HG03571 (cell line): ENCODE results near the gene CD55.
A peak's percentile ranks its signal among the peaks of the same experiment; 100 is the strongest.

ENCODE experiments used
- ATAC-seq: cut with Tn5 transposase; IDR thresholded peaks from one replicate; pipeline ENCODE4 v1.9.1; 2021; ENCODE audit not compliant: unreplicated experiment

Gene CD55, protein sequence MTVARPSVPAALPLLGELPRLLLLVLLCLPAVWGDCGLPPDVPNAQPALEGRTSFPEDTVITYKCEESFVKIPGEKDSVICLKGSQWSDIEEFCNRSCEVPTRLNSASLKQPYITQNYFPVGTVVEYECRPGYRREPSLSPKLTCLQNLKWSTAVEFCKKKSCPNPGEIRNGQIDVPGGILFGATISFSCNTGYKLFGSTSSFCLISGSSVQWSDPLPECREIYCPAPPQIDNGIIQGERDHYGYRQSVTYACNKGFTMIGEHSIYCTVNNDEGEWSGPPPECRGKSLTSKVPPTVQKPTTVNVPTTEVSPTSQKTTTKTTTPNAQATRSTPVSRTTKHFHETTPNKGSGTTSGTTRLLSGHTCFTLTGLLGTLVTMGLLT

DNA sequence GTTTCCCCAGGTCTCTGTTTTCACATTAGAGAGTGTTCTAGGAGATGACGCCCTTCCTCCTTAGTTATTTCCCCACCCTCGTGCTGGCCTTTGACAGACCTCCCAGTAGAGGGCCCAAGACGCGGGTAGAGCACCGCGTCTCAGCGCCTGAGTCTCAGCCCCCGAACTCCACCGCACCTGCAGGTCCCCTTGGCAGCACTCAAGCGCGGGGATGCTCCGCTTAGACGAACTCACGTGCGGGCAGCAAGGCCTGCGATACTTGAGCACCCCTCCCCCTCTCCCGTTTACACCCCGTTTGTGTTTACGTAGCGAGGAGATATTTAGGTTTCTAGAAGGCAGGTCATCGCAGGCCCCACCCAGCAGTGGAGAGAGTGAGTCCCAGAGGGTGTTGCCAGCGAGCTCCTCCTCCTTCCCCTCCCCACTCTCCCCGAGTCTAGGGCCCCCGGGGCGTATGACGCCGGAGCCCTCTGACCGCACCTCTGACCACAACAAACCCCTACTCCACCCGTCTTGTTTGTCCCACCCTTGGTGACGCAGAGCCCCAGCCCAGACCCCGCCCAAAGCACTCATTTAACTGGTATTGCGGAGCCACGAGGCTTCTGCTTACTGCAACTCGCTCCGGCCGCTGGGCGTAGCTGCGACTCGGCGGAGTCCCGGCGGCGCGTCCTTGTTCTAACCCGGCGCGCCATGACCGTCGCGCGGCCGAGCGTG, at the start of gene CD55:
Gene CD55, plus strand, starts transcription at position 600 of the 711 bp plus-strand sequence. Its CDS starts 88 bp downstream, at position 688.
- ATAC-seq: peak; percentile 88

DNA sequence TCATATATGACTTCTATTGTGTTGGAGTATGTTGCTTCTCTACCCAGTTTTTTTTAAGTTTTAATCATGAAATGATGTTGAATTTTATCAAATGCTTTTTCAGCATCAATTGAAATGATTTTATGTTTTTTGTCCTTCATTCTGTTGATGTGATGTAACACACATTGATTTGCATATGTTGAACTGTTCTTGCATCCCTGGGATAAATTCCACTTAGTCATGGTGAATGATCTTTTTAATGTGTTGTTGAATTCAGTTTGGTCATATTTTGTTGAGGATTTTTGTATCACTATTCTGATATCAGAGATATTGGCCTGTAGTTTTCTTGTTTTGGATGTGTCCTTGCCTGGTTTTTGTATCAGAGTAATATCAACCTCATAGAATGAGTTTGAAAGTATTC, 46.6 kb upstream of the CD55 start:
- no peak for ATAC-seq

DNA sequence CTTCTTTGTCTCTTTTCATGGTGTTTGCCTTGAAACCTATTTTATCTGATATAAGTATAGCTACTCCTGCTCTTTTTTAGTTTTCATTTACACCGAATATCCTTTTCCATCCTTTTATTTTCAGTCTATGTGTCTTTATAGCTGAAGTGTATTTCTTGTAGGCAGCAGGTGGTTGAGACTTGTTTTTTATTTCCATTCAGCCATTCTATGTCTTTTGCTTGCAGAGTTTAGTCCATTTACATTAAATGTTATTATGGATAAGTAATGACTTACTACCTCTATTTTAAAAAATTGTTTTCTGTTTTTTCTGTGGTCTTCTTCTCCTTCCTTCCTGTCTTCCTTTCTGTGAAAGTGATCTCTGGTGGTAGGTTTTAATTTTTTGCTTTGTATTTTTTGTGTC, 45.0 kb upstream of the CD55 start:
- no peak for ATAC-seq

DNA sequence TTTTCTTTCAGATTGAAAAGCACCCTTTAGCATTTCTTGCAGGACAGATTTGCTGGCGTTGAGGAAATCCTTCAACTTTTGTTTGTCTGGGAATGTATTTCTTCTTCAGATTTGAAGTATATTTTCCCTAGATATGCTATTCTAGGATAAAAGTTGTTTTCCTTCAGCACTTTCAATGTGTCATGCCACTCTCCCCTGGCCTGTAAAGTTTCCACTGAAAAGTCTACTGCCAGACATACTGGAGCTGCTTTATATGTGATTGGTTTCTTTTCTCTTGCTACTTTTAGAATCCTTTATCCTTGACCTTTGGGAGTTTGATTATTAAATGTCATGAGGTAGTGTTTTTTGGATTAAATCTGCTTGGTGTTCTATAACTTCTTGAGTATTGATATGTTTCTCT, 44.2 kb upstream of the CD55 start:
- ATAC-seq: no peak

DNA sequence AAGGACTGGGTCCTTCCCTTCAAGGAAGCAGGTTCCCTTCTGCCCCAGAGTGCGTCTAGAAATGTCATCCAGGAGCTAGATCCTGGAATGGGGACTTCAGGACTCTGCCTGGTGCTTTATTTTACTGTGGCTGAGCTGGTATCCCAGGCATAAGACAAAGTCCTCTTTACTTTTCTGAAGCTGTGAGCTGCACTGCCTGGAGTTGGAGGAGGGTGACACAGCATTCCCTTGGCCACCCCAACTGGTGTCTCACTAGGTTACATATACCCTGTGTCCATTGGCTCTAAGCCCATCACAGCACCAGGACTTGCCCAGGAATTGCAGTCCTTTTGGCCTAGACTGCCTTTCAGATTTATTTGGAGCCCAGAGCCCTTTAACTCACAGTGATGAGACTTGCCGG, 41.8 kb upstream of the CD55 start:
- ATAC-seq: no peak

DNA sequence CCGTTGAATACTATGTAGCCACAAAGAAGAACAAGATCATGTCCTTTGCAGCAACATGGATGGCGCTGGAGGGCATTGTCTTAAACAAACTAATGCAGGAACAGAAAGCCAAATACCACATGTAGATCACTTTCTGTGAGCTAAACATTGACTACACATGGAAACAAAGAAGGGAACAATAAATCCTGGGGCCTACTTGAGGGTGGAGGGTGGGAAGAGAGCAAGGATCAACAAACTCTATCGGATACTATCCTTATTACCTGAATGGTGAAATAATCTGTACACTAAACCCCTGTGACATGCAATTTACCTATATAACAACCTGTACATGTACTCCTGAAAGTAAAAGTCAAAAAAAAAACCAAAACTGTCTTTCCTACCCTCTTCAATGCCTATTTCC, 40.8 kb upstream of the CD55 start:
- ATAC-seq: no peak

DNA sequence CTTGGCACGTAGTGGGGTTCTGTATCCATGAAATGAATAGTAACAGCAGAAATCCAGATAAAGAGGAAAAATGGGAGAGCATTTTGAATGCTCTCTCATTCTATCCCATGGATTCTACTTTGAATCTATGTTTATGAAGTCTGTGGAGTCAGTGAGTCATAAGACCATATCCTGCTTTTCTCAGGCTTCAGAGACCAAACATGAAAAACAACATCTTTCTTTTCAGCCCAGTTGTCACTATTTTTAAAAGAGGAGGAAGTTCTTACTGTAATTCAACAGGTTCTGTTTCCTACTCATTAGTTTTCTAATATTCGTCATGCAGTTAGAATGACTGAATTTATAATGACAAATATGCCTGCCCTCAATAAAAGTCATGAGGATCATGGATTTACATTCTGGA, 39.4 kb upstream of the CD55 start:
- no peak for ATAC-seq

DNA sequence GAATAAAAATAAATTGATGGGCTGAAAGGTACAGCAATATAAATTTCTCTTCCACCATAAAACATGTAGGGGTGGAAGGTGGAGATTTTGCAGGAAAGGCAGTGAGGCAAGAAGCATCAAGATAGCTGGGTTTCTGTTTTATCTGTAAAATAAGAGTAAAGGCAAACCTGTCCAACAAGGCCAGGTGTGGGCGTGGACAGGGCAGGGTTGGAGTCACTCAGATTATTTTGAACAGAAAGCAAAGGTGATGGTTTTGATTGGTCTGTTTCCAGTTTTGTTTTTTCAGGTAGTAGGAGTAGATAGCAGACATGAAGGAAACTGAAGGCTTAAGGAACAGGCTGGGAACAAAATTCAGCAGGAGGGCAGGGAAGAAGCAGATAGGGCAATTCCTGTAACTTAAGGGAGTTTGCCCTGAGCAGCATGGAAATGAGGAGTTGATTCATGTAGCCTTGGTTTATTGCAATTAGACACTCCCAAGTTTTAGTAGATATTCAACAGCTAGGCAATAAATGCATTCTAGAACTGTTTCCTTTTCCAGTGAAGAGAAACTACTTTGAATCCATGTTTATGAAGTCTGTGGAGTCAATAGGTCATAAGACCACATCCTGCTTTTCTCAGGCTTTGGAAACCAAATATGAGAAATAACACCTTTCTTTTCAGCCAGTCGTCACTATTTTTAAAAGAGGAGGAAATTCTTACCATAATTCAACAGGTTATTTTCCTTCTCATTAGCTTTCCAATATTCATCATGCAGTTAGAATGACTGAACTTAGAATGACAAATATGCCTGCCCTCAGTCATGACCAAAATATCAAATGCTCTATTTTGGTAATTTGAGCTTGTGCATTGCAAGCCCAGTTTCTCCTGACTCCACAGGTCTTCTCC, 38.7 kb upstream of the CD55 start:
- ATAC-seq: no peak

DNA sequence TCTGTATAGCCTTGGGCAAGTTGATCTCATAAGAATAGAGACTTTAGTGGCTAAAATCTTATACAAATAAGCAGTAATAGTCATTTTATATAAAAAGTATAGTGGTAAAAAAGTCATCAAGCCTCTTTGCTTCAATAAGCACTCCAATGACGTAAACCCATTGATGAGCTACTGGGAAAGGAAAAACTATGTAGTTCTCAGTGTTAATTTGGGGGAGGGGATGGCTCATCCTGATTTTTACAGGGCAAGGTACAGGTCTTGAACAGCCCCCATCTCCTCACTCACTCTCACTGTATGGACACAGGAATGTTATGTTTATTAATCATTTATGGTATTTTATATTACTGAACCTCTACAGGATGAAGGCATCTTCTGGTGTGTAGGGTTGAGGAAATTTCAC, 38.1 kb upstream of the CD55 start:
- no peak for ATAC-seq

DNA sequence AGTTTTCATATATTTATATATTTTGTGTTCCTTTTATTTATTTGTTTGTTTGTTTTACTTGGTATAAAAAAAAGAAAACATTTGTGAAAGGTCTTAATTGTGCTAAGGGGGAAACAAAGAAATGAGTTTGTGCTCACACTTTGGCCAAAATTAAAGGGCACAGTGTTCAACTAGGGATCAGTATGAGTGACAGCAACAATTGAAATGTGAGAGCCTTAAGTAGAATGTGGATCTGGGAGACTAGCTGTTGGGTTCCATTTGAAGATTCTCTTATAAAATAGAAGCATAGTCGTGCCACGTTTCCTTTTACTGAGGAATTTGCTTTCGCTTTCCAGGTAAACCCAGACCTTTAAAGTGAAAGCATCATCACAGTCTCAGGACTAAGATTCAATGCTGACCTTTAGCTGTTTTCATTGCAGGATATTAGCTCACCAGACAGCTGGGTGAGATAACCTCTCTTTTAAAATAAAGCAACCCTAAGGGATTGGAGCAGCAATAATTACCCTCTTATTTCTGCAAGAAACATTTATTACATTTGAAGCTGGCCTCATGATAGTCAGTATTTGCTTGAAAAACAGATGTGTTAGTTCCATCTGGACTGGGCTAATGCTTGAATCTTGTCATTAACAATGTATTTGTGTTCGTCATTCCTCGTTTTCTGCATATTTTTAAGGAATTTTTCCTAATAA, 37.1 kb upstream of the CD55 start:
- no peak for ATAC-seq

DNA sequence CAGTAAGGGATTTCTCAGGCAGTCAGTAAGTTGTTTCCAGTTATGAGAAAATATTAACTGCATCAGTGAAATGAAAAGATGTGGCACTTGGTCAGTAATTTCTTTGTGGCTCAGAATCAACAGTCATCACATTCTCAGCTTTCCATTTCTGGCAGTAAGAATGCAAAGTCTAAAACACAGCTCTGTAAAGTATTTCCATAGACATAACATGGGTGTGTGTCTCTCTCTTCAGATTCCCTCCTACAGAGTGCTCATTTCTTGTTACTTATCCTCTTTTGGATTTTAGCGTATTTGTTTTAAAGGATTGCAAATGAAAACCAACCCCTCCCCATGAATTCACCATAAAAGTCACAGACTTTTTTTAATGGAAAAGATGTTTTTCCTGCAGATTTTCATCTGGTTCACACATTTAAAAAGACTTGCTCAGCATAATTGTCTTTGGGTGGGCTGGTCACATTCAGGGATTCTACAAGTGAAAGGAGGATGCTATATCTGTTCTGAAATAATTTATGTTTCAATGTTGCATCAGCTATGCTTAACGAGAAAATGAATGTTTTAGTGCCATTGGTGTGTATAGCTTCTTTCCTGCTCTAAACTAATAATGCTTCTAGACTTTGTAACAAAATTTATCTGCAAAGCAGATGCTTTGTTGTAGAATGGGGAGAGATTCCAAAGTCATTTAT, 34.6 kb upstream of the CD55 start:
- ATAC-seq: no peak

DNA sequence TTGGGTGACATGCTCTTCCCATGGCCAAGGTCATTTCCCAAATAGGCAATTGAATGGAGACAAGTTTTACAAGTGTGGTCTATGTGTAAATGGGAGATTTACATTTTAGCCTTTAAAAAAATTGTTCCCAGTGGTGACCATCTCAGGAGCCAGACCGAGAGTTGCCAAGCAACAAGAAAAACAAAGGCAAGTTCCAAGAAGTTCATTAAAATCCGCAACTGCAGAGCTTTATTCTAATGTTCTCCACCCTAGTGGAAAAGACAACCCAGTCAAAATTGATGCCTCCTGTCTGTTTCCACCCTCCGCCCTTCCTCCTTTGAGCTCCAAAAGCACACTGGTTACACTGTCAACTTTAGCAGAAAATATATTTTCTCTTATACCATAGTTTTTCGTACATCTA, 33.2 kb upstream of the CD55 start:
- ATAC-seq: no peak

DNA sequence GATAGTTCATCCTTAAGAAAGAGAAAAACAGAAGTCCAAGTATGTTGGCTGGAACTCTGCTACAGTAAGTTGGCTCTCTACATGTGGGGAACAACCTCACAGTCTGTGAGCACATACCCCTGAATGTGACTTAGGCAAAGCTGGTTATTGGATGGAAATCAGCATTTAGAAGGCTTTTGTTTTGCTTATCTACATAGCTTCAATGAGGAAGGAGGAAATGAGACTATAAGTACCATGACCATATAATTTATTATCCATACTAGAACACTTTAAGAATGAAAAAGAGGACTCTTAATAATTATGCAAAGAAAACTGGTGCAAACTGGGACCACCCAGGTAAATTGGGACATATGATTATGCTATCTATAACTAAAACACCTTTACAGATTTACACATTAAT, 31.7 kb upstream of the CD55 start:
- no peak for ATAC-seq

DNA sequence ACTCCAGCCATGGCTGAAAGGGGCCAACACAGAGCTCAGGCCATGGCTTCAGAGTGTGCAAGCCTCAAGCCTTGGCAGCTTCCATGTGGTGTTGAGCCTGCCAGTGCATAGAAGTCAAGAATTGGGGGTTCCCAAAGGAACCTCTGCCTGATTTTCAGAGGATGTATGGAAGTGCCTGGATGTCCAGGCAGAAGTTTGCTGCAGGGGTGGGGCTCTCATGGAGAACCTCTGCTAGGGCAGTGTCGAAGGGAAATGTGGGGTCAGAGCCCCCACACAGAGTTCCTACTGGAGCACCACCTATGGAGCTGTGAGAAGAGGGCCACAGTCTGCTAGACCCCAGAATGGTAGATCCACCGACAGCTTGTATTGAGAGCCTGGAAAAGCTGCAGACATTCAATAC, 29.8 kb upstream of the CD55 start:
- ATAC-seq: no peak

DNA sequence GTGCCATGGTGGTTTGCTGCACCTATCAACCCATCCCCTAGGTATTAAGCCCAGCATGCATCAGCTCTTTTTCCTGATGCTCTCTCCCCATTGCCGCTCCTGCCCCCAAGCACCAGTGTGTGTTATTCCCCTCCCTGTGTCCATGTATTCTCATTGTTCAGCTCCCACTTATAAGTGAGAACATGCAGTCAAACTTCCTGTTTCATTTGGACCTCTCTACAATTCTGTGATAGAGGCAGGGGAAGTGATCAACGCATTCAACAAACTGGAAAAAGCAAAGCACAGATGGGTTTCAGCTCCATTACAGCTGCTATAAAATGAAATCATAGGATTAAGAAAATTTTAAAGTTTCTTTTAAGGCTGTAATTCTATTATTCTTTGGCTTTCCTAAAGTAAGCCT, 23.3 kb upstream of the CD55 start:
- no peak for ATAC-seq

DNA sequence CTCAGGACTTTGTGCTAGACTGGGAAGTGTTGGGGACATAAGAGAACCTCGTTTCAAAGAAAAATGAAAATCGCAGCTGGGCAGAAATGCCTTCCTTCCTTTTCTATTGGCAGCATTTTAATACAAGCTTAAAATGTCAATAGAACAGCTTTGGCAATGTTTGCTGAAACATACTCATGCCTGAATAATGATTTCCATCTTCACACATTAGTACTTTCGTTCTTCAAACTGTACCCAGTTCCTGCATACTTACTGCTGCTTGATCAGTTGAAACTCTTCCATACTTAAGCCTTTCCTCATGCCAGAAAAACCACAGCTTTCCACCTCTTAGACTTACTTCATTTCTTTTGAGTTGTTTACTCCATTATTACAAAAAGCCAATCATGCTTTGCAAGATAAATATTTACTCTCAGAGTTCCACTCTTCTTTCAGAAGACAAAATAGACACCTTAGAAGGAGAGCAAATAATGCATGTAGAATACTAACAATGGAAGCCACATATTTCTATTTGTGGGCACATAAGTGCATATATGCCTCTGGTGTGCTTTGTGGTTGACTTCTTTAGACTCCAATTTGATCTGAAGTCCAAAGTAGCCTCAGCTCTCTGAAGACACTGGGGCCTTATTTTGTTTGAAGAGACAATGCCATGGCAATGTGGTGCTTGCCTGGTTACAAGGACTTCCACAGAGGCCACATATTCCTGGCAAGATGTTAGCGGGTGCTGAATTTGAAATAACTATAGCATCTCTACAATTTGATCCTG, 22.7 kb upstream of the CD55 start:
- ATAC-seq: no peak

DNA sequence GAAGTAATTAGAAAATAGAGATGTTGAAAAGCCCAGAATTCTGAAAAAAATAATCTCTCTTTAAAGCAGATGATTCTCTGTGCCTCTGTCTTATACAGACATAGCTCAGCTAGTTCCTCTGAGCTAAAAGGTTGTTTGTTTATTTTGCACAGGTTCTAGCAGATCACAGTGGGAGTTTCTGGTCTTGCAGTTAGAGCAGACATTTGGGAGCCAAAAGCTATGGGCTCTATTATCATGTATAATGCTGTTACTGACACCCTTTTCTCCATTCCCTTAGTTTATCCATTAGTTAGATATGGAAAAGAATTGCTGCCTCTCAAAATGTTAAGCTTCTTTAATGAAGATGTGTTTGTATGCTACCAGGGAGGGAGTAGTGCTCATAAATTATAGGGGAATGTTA, 20.5 kb upstream of the CD55 start:
- no peak for ATAC-seq

DNA sequence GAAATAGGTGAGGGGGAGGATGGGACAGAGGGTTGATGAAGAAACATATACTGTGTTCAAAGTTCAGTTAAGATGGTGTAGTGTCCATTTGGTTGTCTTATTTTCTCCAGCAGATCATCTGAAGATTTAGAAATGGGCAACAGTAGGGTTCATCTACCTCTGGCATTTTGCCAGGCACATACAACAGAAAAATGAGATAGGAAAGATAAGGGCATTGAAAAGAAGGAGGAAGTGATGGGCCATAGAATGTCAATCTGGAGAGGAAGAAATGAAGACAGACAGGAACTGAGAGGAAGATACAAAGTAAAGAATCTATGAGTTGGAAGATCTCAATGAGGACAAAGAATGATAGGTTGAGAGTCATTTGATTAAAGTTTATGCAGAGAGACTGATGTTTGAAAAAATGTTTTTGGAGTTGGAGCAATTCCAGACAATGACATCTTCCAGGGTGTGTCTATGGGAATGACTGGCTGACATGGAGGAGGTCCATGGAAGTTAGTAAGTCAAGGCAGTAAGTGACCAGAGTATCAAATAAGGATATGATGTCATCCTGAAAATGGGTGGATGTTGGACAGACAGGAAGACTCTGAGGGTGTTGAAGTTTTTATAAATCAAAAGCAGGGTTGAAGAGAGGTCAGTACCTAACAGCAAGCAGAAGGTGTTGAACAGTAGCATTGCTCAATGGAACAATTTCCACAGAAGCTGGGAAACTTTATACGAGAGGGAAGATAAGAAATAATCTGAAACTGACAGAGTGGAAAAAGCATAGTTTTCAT, 18.7 kb upstream of the CD55 start:
- ATAC-seq: no peak
